OCI-LY7 (cell line): ENCODE results near the gene TRIM41. TPM values are rescaled to one million over a fixed set of nuclear protein-coding genes. Genes with fewer than 3 reads are reported as not detected.

ENCODE experiments used
- microRNA-seq: library from miRNA; unstranded; fragments of <30 nt; microRNA quantifications from one replicate; pipeline ENCODE4 v1.2.0, GENCODE V29; 2022; ENCODE audit warnings: borderline replicate concordance
- small RNA-seq: library from RNA; depleted of rRNA; stranded (forward); fragments of <200 nt; gene quantifications from one replicate; pipeline ENCODE3, GENCODE V24; 2014
- total RNA-seq, 2 experiments: library from RNA; depleted of rRNA in 1 of 2; stranded (reverse); fragments of >200 nt in 1 of 2; shearing (Covaris generic) in 1 of 2; gene quantifications; 2 replicates each; pipeline ENCODE4 v1.2.3, GENCODE V29; 2014 to 2022

The TRIM41 gene
- total RNA-seq, 2 experiments from 2014 or later, result 30.2 to 73.4 TPM

Small RNAs within 50 kb of the gene (microRNA-seq; reads per million reads assigned to microRNA genes)
- gene MIR4638, result not detected

Small RNAs within 50 kb of the gene (small RNA-seq; reads per million reads assigned to genes)
- not detected for gene MIR4638
- not detected for gene SNORD95
- not detected for gene SNORD96A

Other genes starting within 250 kb of the TRIM41 start
- gene BTNL3, start 234.4 kb upstream of the TRIM41 start, total RNA-seq (2014; rRNA removed; shearing (Covaris generic)), result not detected in 2 replicates
- not detected in 2 replicates for gene BTNL3, start 234.4 kb upstream of the TRIM41 start, total RNA-seq (2022)
- gene BTNL9, start 183.0 kb upstream of the TRIM41 start, total RNA-seq (2014; rRNA removed; shearing (Covaris generic)), result 162 and 188 TPM in 2 replicates
- gene BTNL9, start 183.0 kb upstream of the TRIM41 start, total RNA-seq (2022), result 219 and 232 TPM in 2 replicates
- gene OR2V1, start 92.1 kb upstream of the TRIM41 start, total RNA-seq (2014; rRNA removed; shearing (Covaris generic)), result not detected in 2 replicates
- not detected in 2 replicates for gene OR2V1, start 92.1 kb upstream of the TRIM41 start, total RNA-seq (2022)
- 0.06 and 0.23 TPM in 2 replicates for gene OR2V2, start 75.7 kb upstream of the TRIM41 start, total RNA-seq (2014; rRNA removed; shearing (Covaris generic))
- gene OR2V2, start 75.7 kb upstream of the TRIM41 start, total RNA-seq (2022), result not detected in 2 replicates
- gene TRIM7, start 18.1 kb upstream of the TRIM41 start, total RNA-seq (2014; rRNA removed; shearing (Covaris generic)), result 0.22 and 0.44 TPM in 2 replicates
- gene TRIM7, start 18.1 kb upstream of the TRIM41 start, total RNA-seq (2022), result 1.8 and 2.2 TPM in 2 replicates
- gene RACK1, start 20.6 kb downstream of the TRIM41 start, total RNA-seq (2014; rRNA removed; shearing (Covaris generic)), result 4,583 and 5,614 TPM in 2 replicates
- 2,077 and 2,357 TPM in 2 replicates for gene RACK1, start 20.6 kb downstream of the TRIM41 start, total RNA-seq (2022)
- gene TRIM52, start 37.9 kb downstream of the TRIM41 start, total RNA-seq (2014; rRNA removed; shearing (Covaris generic)), result 16.1 and 25.1 TPM in 2 replicates
- 33.5 and 34.5 TPM in 2 replicates for gene TRIM52, start 37.9 kb downstream of the TRIM41 start, total RNA-seq (2022)
- gene OR4F3, start 144.0 kb downstream of the TRIM41 start, total RNA-seq (2014; rRNA removed; shearing (Covaris generic)), result 0.15 TPM in 1 of 2 replicates, not detected in the other
- gene OR4F3, start 144.0 kb downstream of the TRIM41 start, total RNA-seq (2022), result not detected in 2 replicates